Stimulated activated CD4-positive, alpha-beta T cell treated with anti-CD3 and anti-CD28 coated beads, Interleukin-15, amount 100 ng/mL, for 48 hours (primary cell): ENCODE results near the gene PLEKHA7.

Experiments used
- DNase-seq, 2 donors: peaks; one replicate each; pipeline ENCODE4 v3.0.0-alpha.2; 2020; ENCODE audit warnings: low read depth in 2 of 2

PLEKHA7 gene

DNA sequence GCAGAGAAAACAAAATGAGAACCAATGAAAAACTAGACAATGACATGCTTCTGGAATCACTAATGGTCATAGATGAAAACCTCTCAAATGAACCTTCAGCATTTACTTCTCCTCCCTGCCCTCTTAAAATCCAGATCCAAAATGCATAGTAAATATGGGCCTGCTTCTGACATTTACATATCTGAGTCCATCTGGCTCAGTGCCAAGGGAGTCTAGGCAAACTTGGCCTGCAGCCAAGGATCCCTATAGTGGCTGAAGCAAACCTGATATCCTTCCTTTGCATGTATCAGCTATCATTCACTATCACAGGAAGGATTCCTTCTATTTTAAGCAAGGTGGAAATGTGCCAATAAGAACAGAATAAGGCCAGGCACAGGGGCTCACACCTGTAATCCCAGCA, 170.9 kb downstream of the PLEKHA7 start:
- no peak for DNase-seq

DNA sequence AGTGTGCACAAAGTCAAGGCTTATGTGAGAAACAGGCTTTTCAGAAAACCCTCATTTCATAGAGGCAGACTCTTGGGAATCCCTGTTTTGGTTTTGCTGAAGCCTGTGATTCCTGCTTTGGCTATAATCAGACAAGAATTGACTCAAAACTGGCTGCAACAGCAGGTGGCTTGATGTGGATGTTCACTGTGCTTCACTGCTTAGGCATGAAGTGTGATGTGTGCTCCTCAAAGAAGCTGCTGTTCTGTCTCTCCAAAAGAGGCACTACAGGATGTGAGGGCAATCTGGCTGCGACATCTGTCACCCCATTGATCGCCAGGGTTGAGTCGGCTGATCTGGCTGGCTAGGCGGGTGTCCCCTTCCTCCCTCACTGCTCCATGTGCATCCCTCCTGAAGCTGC, 172.2 kb downstream of the PLEKHA7 start:
- DNase-seq = no peak

DNA sequence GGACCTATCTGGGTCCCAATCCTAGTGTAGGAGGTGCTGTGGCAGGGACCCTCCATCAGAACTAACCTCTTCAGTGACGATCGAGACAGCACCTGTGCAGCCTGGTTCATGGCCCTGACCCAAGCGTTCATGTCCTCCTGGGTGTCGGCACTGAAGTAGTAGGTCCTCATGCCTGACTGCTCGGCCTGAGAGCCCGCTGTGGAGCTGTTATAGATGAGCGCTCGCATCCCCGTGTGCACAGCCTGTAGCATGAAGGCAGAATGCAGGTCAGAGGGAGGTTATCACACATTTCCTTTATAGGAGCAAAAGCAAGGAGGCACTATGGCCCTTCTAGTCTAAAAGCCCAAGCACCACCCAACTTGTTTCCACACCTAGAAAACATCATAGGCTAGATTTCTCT, 172.7 kb downstream of the PLEKHA7 start:
- DNase-seq = no peak

DNA sequence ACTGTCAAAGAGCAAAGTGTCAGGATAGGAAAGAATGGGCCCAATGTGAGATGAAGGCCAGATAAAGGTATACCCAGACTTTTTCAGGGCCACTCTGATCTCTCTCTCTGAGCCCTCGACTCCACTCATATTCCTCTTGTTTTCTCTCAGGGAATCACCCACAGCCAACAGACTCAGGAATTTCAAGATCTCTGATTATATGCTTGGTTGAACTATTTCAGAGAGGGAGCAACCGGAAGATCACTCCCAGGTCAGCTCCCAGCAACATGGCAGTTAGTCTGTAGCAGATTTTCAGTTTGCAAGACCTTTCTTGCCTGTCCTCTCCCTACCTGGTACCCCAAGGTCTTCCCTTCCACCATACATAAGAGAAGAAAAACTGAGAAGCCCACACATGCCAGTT, 173.3 kb downstream of the PLEKHA7 start:
- no peak for DNase-seq

DNA sequence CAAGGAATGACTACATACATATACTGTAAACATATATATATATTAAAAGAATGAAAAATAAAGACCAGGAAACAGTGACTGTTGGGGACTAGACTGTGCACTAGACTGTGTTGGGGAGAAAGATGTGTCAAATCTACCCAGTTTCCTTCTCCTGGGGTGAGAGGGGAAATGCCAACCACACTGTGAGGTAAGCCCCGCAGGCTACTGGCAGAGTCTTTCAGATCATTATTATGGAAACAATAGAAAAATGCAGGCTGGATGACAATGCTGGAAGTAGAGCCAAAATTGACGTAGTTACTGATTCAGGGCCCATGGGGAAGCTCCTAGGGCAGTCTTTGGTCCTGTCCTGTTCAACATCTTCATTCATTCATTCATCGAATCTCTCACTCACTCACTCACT, 174.4 kb downstream of the PLEKHA7 start:
- DNase-seq = no peak

DNA sequence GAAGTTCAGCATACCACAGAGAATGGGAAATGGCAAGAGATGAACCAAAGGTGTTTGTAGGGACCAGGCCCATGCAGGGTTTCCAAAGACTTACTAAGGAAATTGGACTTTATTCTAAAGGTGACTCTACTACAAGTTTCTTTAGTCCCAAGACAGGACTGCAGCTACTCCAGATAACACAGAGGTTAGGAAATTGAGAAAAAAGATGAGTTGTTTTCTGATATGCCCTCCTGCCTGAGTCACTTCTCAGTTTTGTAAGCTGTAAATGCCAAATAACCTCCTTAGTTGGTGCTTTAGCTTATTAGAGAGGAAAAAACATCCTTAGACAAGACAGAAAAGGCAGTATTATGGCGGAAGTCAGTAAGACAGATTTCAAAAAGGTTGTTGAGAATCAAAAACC, 179.8 kb downstream of the PLEKHA7 start:
- DNase-seq = no peak

DNA sequence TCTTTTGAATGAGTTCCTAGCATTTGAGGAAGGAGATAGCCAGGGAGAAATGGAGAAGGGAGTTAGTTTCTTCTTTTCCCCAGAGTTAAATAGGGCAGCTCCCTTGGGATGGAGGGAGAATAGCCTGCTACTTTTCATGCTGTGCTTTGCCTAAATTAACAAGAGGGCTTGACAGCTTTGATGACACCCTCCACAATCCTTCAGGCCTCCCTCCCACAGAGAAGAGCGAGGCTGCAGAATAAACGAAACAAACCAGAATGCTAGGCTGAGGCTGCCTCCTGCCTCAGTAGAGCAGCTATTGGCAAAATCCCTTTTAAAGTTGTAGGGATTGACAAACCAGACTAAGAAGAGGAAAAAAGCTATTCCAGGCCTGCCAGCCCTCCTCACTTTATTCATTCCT, 181.2 kb downstream of the PLEKHA7 start:
- no peak for DNase-seq

DNA sequence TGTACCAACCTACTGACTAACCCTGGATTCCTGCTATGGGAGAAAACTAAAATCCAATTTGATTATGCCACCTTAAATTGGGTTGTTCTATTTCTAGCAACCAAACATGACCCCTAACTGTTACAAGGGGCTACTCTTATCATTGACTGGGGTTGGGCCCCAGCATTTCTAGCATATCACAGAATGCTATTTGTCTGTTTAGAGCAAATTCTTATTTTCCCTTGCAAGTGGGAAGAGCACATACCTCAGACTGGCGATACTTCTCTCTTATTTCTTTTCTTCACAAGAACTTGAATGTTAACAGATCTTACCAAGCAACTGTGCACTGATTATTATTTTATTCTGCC, 182.0 kb downstream of the PLEKHA7 start:
- DNase-seq = no peak

DNA sequence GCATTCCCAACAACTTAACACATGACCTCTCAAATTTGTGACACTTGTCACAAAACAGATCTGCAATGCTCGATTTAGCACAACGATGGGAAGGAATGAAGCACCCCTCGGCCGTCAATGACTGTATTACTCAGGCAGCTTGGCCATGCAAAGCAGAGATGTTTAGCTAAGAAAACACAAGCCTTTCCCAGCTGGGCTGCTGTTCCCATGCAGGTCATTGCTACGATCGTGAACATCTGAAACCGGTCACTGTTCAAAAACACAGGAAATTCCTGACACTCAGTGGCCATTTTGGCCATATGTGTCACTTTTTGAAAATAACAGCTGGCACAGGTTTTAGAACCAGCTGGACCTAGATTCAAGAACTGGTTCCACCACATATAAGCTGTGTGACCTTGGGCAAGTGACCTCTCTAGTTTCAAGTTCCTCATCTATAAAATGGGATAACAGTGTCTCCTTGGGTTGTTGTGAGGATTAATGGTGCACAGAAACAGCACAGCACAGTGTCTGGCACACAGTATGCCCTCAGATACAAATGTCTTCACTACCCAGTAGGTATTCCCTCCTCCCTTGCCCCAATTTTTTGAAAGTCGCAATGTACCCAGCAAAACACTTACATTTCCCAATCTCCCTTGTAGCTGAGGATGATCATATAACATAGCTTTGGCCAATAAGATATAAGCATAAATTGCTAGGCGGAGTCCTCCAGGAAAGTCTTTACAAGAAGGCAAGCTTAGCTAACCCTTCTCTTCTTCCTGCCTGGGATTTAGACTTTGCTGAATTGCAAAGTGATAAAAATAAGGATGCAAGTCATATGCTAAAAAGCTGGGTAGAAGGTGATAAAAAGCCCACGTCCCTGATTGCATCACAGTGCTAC, 182.7 kb downstream of the PLEKHA7 start:
- DNase-seq = no peak

DNA sequence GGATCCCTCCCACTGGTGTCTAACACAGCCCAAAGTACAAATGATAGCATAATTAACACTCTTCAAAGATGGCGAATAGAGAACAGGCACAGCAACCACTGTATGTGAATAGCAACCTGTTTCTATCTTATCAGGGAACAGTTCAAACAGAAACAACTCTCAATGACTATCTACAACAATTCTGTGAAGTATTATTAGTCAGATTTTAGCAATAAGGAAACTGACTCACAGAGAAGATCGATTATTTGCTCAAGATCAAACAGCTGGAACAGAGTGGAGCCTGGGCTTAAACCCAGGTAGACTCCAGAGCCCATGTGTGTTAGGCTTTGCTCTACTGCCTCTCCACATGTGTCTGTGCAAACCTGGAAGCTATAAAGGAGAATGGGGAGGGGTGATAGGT, 187.1 kb downstream of the PLEKHA7 start:
- no peak for DNase-seq

DNA sequence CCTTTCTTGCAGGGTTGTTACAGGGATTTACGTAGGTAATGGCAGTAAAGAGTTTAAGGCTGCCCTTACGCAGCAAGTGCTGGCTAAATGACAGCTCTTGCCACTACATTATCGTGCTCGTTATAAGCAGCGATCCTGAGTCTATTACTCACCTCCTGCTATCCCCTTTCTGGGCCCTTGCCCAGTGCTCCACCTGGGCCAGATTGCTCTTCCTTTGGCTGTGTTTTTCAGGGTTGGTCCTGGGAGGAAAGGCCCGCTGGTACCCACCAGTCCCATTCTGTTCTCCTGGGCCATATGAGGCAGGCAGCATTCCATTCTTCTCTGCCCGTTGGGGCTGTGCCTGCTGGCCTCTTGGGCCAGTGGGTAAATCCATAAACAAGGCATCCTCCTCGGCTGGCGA, 188.2 kb downstream of the PLEKHA7 start:
- no peak for DNase-seq

DNA sequence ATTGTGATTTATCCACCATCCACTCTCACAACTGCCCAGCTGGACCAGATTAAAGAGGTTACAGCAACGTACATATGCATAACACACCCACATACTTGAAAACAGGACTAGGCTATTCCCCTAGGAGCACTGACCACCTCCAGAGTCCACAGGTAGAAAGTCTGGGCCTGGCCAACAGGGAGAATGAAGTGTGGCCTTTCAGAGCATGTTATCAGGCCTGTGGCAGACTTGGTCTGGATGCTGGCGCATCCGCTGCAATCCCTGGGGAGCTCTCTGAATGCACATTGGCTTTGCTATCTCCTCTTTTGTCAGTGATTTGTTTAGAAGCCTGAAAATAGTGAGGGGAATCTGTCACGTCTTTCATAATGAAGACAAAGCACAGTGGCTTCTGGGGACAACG, 189.1 kb downstream of the PLEKHA7 start:
- no peak for DNase-seq

DNA sequence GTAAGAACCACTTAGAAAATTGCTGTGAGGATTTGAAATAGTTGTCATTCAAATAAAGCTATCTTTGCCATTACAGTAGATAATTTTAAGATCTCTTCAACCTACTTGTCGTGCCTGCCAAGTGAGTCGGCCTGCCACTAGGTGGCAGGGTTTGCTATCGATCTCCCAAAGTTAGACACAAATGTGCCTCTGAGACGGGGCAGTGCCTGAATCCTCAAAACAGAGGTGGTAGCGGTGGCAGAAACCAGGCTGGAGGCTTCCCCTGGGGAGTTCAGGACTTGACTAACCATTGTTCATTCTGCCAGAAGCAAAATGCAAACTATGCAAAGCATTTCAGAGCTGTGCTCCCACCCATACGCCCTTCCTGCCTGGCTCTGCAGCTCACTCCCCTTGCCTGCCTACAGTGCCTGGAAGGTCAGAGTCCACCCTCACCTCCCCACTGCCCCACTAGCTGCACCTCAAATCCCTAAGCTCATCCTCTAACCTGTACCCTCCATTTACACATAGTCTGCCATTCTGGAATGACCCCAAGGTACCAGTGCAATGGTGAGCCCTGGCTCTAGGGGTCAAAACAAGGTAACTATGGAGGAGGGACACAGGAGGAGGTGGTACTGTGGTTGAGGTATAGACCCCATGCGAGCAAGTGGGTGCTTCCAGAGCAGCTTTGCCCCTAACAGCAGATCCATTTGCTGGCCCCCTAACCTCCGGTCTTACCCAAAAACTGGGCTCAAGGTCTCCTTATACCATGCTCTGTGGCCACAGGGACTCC, 193.7 kb downstream of the PLEKHA7 start:
- peak; percentile 53 to 76 for DNase-seq

DNA sequence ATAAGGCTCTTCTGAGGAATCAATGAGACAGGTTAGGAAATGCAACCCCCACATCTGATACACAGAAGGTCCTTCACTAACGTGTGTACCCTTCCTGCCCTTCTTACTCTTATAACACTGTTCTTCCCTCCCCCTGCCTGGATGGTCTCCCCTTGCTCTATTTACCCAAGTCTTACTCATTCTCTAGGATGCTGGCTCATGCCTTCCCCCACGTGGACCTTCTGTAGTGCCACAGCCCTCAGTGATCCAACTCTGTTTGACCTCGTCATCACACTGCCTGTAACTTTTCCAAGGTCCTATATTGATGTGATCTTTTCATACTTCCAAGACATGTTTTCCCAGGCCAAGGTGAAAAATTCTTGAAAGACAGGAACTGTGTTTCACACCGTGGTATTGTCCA, 195.9 kb downstream of the PLEKHA7 start:
- no peak for DNase-seq

DNA sequence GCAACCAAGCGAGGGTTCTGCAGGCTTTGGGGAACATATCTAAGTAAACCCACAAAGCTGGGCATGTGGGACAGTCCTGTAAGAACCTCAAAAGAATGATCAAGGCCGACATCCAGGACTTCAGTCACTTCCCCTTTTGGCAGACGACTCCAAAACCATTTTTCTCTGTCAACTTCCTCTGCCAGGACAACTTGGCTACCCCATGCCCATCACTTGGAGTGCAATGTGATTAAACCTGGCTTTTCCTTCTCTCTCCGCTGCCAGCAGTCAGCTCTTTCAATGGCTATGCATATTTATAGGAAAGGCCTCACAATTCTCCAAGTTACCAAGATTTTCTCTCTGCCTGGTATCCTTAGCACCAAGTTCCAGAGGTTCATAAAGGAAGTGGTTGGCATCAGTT, 196.9 kb downstream of the PLEKHA7 start:
- no peak for DNase-seq

DNA sequence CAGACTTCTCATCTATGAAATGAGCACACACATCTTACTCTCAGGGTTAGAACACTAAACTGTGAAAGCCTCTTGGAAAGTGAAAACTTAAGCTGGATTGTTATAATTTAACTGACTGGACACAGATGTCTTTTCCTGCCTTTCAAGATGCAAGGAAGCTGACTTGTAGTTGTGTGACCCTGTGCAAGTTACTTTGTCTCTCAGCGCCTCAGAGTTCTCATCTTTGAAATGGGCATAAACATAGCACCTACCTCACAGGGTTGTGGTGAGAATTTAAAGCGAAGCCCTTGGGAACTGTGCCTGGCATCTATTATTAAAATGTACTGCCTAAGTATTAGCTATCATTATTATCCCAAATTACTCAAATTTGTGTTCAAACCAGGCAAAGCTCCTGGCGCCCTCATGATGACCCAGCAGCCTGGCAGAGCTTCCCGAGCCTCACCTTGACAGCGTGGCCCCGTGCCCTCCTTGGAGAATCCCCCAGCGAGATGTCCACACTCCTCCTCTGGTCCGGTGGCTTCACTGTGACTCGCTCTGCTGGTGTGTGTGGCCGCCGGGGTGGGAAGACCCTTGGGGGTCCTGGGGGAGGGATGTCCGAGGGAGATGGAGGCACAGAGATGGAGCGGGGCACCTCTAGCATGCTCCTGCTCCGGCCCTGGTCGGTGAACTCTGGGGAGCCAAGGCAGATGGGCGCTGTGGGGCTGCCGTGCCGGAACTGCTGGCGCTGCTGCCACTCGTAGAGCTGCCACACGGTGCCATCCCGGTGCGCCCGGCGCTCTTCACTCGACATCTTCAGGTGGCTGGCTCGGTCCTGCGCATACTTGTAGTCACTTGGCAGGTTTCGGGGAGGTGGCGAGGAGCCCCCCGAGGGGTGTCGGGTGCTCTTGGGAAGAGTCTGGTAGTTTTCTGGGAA, 197.6 kb downstream of the PLEKHA7 start:
- DNase-seq = no peak

DNA sequence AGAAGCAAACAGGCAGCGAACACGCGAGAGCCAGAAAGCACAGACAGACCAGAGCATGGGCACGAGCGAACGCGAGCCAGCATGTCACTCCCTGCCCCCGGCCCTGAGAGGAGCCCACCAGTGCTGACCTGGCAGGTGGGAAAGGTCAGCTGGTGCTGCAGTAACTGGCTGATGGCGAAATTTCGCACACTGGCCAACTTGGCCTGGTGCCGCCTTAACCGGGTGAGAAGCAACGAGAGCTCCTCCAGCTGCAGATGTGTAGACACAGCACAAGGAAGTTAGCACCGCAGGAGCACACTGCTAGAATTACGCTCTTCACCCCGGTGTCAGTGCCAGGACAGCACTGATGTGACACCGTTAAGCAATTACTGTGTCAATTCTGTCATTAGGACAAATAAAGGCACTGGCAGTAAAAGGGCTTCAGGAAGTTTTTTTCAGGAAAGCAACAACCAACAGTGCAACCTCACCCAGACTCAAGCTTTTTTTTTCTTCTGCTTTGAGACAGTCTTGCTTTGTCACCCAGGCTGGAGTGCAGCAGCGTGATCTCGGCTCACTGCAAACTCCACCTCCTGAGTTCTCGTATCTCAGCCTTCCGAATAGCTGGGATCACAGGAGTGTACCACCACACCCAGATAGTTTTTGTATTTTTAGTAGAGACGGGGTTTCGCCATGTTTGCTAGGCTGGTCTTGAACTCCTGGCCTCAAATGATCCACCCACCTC, 199.0 kb downstream of the PLEKHA7 start:
- DNase-seq = no peak

DNA sequence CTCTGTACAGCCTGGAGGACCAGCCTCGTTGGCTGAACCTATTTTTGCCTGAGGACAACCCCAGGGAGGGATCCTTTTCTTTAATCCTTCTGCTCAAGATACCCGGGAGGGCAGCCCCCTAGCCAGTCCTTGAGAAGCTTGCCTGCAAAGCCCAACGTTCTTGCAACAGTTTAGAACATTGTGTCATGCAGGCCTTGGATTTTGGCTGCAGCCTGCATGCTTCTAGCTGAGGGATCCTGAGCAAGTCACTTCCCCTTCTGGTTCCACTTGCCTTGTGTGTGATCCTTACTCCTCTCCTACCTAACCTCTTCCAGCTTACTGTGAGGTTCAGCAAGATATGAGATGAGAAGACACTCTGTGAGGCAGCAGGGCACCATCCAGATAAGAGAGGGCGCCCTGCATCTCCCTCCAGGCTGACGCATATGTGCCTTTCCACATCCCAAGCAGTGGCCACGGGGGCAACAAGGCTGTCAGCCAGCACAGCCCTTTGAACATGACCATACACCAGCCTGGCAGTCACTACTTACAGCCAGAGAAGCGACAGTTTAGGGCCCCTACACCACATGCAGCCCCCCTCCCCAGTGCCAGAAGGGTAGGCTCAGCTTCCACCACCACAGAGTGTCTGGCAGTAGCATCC, 199.7 kb downstream of the PLEKHA7 start:
- no peak for DNase-seq

DNA sequence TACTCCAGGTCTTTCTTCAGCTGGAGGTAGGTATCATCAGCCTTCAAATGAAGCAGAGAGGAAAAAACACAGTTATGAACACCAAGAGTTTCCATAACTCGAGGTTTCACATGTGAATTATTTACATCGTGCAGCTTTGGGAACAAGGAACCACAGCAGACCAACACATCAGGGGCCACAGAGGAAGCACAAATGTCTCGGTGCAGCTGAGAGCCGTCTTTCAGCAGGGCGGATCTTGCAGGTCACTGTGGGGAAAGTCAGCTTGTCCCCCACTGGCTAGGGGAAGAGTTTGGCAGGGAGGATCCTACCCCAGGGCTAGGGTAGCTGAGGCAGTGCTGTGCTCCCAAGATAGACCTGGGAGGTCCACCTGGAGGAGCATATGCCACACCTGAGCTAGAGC, 201.1 kb downstream of the PLEKHA7 start:
- no peak for DNase-seq

DNA sequence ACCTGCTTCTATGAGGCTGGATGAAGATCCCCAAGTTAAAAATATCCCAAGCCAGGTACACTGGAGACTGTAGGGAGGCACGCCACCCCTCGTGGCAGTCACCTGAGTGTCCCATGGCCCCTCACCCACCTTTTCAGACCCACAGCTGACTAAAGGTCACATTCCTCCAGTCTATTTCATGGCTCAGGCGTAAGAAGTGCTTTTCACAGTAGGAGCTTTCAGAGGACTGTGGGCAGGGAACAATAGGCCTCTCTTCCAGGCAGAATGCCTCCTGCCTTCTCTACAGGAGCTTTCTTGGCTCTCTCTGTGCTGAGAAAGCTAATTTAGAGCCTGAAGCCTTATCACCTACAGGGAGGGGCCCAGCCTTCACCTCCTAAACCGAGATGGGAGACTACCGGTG, 201.9 kb downstream of the PLEKHA7 start:
- no peak for DNase-seq
